T-helper 17 cell (primary cell): ENCODE measurements around the gene DBH. TPM values are rescaled to one million over a fixed set of nuclear protein-coding genes. Genes with fewer than 3 reads are reported as not detected.
A peak's percentile ranks its signal among the peaks of the same experiment; 100 is the strongest.

Experiments
- ATAC-seq: fragments of 150-1000 bp; cut with Tn5 transposase; 2 replicates; pipeline ENCODE4 v1.10.0; 2021; ENCODE audit warnings: mild to moderate bottlenecking, moderate library complexity
- DNase-seq, 3 donors: peaks; one replicate each; pipeline versions ENCODE4 v3.0.0 to v3.0.0-alpha.2; 2020 to 2021
- H3K9me3 ChIP-seq: one replicate; pipeline ENCODE4 v1.7.0; 2013; ENCODE audit warnings: low read length, mild to moderate bottlenecking; ENCODE audit not compliant: control insufficient read depth, poor library complexity, severe bottlenecking
- H3K27ac Mint-ChIP-seq: one replicate; pipeline ENCODE4 v1.8.0; 2022; ENCODE audit warnings: mild to moderate bottlenecking, moderate library complexity, mixed read lengths
- H3K27me3 Mint-ChIP-seq: one replicate; pipeline ENCODE4 v1.8.0; 2022; ENCODE audit warnings: mixed read lengths
- H3K36me3 Mint-ChIP-seq: one replicate; pipeline ENCODE4 v1.8.0; 2022; ENCODE audit warnings: low read depth, mixed read lengths
- H3K4me1 Mint-ChIP-seq: one replicate; pipeline ENCODE4 v1.8.0; 2022; ENCODE audit warnings: mild to moderate bottlenecking, mixed read lengths
- H3K4me3 Mint-ChIP-seq: one replicate; pipeline ENCODE4 v1.8.0; 2022; ENCODE audit warnings: mild to moderate bottlenecking, moderate library complexity, mixed read lengths
- total RNA-seq, 4 donors: library from RNA in 2 of 4; stranded (reverse) in 2 of 4; gene quantifications; one replicate each; pipeline ENCODE4 v1.2.3 and lab custom pipeline; 2022 to 2026

Gene DBH
- total RNA-seq, 2 donors from 2014 or later, result 0.18 TPM; not detected in 1

- Mint-ChIP-seq H3K27me3 (no peaks in the 10 kb centered on the region), H3K27ac (no peak overlapping the region), H3K36me3 (peaks cover 9% of the 10 kb centered on the region), H3K4me1 (peaks cover 12% of the 10 kb centered on the region), H3K4me3 (no peak overlapping the region)
- no peaks in the 10 kb centered on the region for H3K9me3 ChIP-seq
- no peak for DNase-seq
- no peak for ATAC-seq
These were observed 57.8 kb downstream of the DBH start for GRCh38 chr9:133693703-133694529.

- Mint-ChIP-seq H3K4me3 (no peak overlapping the region), H3K36me3 (peaks cover 9% of the 10 kb centered on the region), H3K4me1 (peaks cover 12% of the 10 kb centered on the region), H3K27ac (peak overlapping the region; percentile 54), H3K27me3 (no peaks in the 10 kb centered on the region)
- DNase-seq, result no peak
- no peaks in the 10 kb centered on the region for H3K9me3 ChIP-seq
- ATAC-seq, result no peak
These were observed 58.5 kb downstream of the DBH start for GRCh38 chr9:133694686-133695085.

- Mint-ChIP-seq H3K4me1 (peaks cover 20% of the 10 kb centered on the region), H3K36me3 (peaks cover 9% of the 10 kb centered on the region), H3K27me3 (no peaks in the 10 kb centered on the region), H3K27ac (no peak overlapping the region), H3K4me3 (no peak overlapping the region)
- no peak for ATAC-seq
- no peak for DNase-seq
- H3K9me3 ChIP-seq, result no peaks in the 10 kb centered on the region
These were observed 59.9 kb downstream of the DBH start for GRCh38 chr9:133696071-133696472.

GRCh38 chr9:133699546-133699945 lies 63.4 kb downstream of the DBH start:
- Mint-ChIP-seq H3K4me3 (peak overlapping the region; percentile 3), H3K36me3 (peaks cover 9% of the 10 kb centered on the region), H3K4me1 (peaks cover 34% of the 10 kb centered on the region), H3K27me3 (no peaks in the 10 kb centered on the region), H3K27ac (peak overlapping the region; percentile 94)
- ATAC-seq (no peak), DNase-seq (no peak)
- H3K9me3 ChIP-seq, result no peaks in the 10 kb centered on the region

- Mint-ChIP-seq H3K27me3 (no peaks in the 10 kb centered on the region), H3K4me3 (peak overlapping the region; percentile 87), H3K36me3 (peaks cover 7% of the 10 kb centered on the region), H3K27ac (peak overlapping the region; percentile 94), H3K4me1 (peaks cover 35% of the 10 kb centered on the region)
- ATAC-seq, result peak; percentile 10
- peak in 1 of 3 donors; percentile 8 for DNase-seq
- no peaks in the 10 kb centered on the region for H3K9me3 ChIP-seq
These were observed 64.7 kb downstream of the DBH start for GRCh38 chr9:133700819-133701320.

- Mint-ChIP-seq H3K36me3 (peaks cover 7% of the 10 kb centered on the region), H3K4me3 (peak overlapping the region; percentile 87), H3K27me3 (no peaks in the 10 kb centered on the region), H3K4me1 (peaks cover 35% of the 10 kb centered on the region), H3K27ac (peak overlapping the region; percentile 94)
- DNase-seq, result peak in 2 of 3 donors; percentile 18 to 30
- H3K9me3 ChIP-seq, result no peaks in the 10 kb centered on the region
- peak; percentile 47 for ATAC-seq
These were observed 65.3 kb downstream of the DBH start for GRCh38 chr9:133701321-133701980.

GRCh38 chr9:133701981-133702797 lies 66.0 kb downstream of the DBH start:
- peak overlapping the region; percentile 94 for H3K27ac Mint-ChIP-seq
- DNase-seq (peak; percentile 41 to 51 (median 42)), ATAC-seq (peak; percentile 81)
- peaks cover 2% of the 10 kb centered on the region for H3K36me3 Mint-ChIP-seq
- peak overlapping the region; percentile 87 for H3K4me3 Mint-ChIP-seq
- peaks cover 33% of the 10 kb centered on the region for H3K4me1 Mint-ChIP-seq
- H3K27me3 Mint-ChIP-seq, result no peaks in the 10 kb centered on the region
- no peaks in the 10 kb centered on the region for H3K9me3 ChIP-seq

- peak; percentile 32 for ATAC-seq
- Mint-ChIP-seq H3K27ac (peak overlapping the region; percentile 94), H3K4me3 (peak overlapping the region; percentile 87), H3K27me3 (no peaks in the 10 kb centered on the region), H3K4me1 (peaks cover 30% of the 10 kb centered on the region), H3K36me3 (peaks cover 2% of the 10 kb centered on the region)
- H3K9me3 ChIP-seq, result no peaks in the 10 kb centered on the region
- DNase-seq, result peak in 1 of 3 donors; percentile 13
These were observed 66.8 kb downstream of the DBH start for GRCh38 chr9:133702798-133703590.

GRCh38 chr9:133703591-133704399 lies 67.6 kb downstream of the DBH start:
- peak overlapping the region; percentile 63 for H3K4me3 Mint-ChIP-seq
- H3K27me3 Mint-ChIP-seq, result no peaks in the 10 kb centered on the region
- ATAC-seq (no peak), DNase-seq (peak in 1 of 3 donors; percentile 9)
- H3K36me3 Mint-ChIP-seq, result peaks cover under 1% of the 10 kb centered on the region
- H3K27ac Mint-ChIP-seq, result no peak overlapping the region
- no peaks in the 10 kb centered on the region for H3K9me3 ChIP-seq
- H3K4me1 Mint-ChIP-seq, result peaks cover 26% of the 10 kb centered on the region

GRCh38 chr9:133704711-133705181 lies 68.6 kb downstream of the DBH start:
- H3K27ac Mint-ChIP-seq, result no peak overlapping the region
- peaks cover 31% of the 10 kb centered on the region for H3K4me1 Mint-ChIP-seq

GRCh38 chr9:133705576-133705975 lies 69.4 kb downstream of the DBH start:
- H3K36me3 Mint-ChIP-seq, result no peaks in the 10 kb centered on the region
- no peak overlapping the region for H3K27ac Mint-ChIP-seq
- no peaks in the 10 kb centered on the region for H3K27me3 Mint-ChIP-seq
- H3K4me3 Mint-ChIP-seq, result no peak overlapping the region
- DNase-seq (no peak), ATAC-seq (no peak)
- no peaks in the 10 kb centered on the region for H3K9me3 ChIP-seq
- peaks cover 29% of the 10 kb centered on the region for H3K4me1 Mint-ChIP-seq

More at GRCh38 chr9:133704711-133705181, 68.6 kb downstream of the DBH start:
- H3K27me3 Mint-ChIP-seq, result no peaks in the 10 kb centered on the region
- no peak overlapping the region for H3K4me3 Mint-ChIP-seq
- DNase-seq (peak in 1 of 3 donors; percentile 4), ATAC-seq (no peak)
- no peaks in the 10 kb centered on the region for H3K9me3 ChIP-seq
- H3K36me3 Mint-ChIP-seq, result no peaks in the 10 kb centered on the region
